Heart left ventricle (tissue), 16 donors: Measurements from ENCODE around the gene SOX6. TPM values are rescaled to one million over a fixed set of nuclear protein-coding genes. Genes with fewer than 3 reads are reported as not detected.

ENCODE experiments used
- ATAC-seq, 4 donors: fragments of 200-7000 bp; cut with Tn5 transposase; one replicate each; pipeline ENCODE4 v1.9.1; 2020 to 2022; ENCODE audit warnings: moderate library complexity in 4 of 4, mild to moderate bottlenecking in 3 of 4, moderate number of reproducible peaks in 1 of 4
- DNase-seq, 5 donors: peaks; one replicate each; pipeline ENCODE4 v3.0.0-alpha.2; 2020
- H3K27ac ChIP-seq, 12 donors: fragments of 200-600 bp; sonication (generic) in 4 of 12; one replicate each; pipeline versions ENCODE4 v1.5.0 to v1.8.0; 2016 to 2022; ENCODE audit warnings: mild to moderate bottlenecking in 2 of 12
- H3K27me3 ChIP-seq, 9 donors: fragments of 200-600 bp; sonication (generic) in 2 of 9; one replicate each; pipeline versions ENCODE4 v1.5.1 to v1.8.0; 2016 to 2022; ENCODE audit warnings: mild to moderate bottlenecking in 3 of 9
- H3K36me3 ChIP-seq, 9 donors: fragments of 200-600 bp; sonication (generic) in 2 of 9; one replicate each; pipeline versions ENCODE4 v1.5.0 to v1.8.0; 2018 to 2022; ENCODE audit warnings: mild to moderate bottlenecking in 2 of 9
- H3K4me1 ChIP-seq, 12 donors: fragments of 200-600 bp; sonication (generic) in 4 of 12; one replicate each; pipeline versions ENCODE4 v1.5.0 to v1.8.0; 2016 to 2022; ENCODE audit warnings: mild to moderate bottlenecking in 3 of 12
- H3K4me3 ChIP-seq, 12 donors: fragments of 200-600 bp; sonication (generic) in 4 of 12; one replicate each; pipeline versions ENCODE4 v1.5.0 to v1.8.0; 2017 to 2022; ENCODE audit warnings: mild to moderate bottlenecking in 9 of 12, moderate library complexity in 4 of 12
- H3K9me3 ChIP-seq, 12 donors: fragments of 200-600 bp; sonication (generic) in 4 of 12; one replicate each; pipeline versions ENCODE4 v1.5.0 to v1.8.0; 2016 to 2022; ENCODE audit warnings: mild to moderate bottlenecking in 1 of 12
- POLR2A ChIP-seq, 2 donors: fragments of 450-650 bp; IDR thresholded peaks; one replicate each; pipeline ENCODE4 v1.6.1; 2017; ENCODE audit warnings: antibody characterized with exemption in 2 of 2, mild to moderate bottlenecking in 2 of 2, moderate library complexity in 2 of 2
- WGBS, 4 donors: extraction: QIAGEN DNeasy Blood & Tissue Kit in 2 of 4; methylation state at CpG; one replicate each; pipeline versions ENCODE4 v1.1.5 to v1.1.7; 2013 to 2018; 5-methylcytosine and 5-hydroxymethylcytosine counted together
- intact Hi-C, 10 donors: fragments of 100-400 bp; cut with DNase I; formaldehyde crosslinking; loops; one replicate each; pipeline versions ENCODE4 v1.11.1 to v1.14.2; 2022
- polyA plus RNA-seq, 2 donors: library from polyadenylated mRNA; stranded (reverse); fragments of 200-250 nt; gene quantifications; one replicate each; pipeline ENCODE4 v1.2.3, GENCODE V29; 2013
- total RNA-seq, 9 donors: library from RNA; depleted of rRNA in 2 of 9; stranded (reverse); fragments of >200 nt in 2 of 9; fragmentation: NEBNext Ultra II Directional in 3 of 9; extraction: Animal tissue kit (Norgen Biotek cat#: 25700) in 3 of 9; gene quantifications; one replicate each; pipeline versions ENCODE4 v1.1.0 to v1.2.4, GENCODE V29; 2016 to 2023
- TF ChIP-seq, protein P1 (sequence below), 12 donors: fragments of 200-600 bp; sonication (generic) in 4 of 12; IDR thresholded peaks; one replicate each; pipeline versions ENCODE4 v1.5.0 to v1.8.0; 2018 to 2022; ENCODE audit warnings: antibody characterized with exemption in 12 of 12, mild to moderate bottlenecking in 5 of 12
- donor health status: ischemic (EF 13 %, LVEDD 7.1; RV severe dilation, severe dysfunction).
- donor health status: healthy with polysubstance abuse.
- donor health status: DM: no; HTN: yes; CAD: no.
- donor health status: DM: no; HTN: no; CAD: no.
- donor health status: ischemic (EF 25% LVEDD 6.9; RV normal size, moderate dysfunction).
- donor health status: ischemic (EF 25% LVEDD 5.7; RV mildly dilated, moderate dysfunction).
- donor health status: healthy.
- donor health status: DM: yes; HTN: yes; CAD: no.
- donor health status: ischemic (EF 35%, LVEDD 5.7; RV mildly dilated, moderate dysfunction).
- donor health status: nonischemic (EF 11% LVEDD 7.7; RV severe dilation, severe dysfunction).
- donor health status: DM: yes; HTN: yes; CAD: no.
- donor health status: PGD.
- donor health status: ischemic (EF 29% LVEDD 5.4; RV normal size, mild dysfunction).
- donor health status: nonischemic (EF 23%, LVEDD 6.1; RV moderate dilation, normal function).

The SOX6 gene
- total and polyA plus RNA-seq, 11 donors: 1.5 to 39.6 (median 15.6) TPM

DNA sequence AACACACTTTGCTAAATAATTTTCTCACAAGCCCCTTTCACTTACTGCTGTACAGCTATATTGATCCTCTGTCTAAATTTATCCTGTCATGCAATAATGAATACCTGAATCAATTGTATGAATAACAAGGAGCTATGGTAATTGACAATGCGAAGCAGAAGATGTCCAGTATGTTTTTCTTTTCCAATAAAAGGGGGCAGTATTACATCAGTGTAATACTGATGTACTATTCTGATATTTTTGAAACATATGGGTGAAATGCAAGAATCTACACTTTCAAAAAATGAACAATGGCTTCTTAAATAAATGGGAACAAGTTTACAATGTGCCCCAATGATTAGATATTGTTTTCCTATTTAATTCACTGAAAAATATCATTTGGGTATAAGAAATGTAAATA lies 315.1 kb downstream of the SOX6 start:
- Histone ChIP-seq H3K4me3 (no peak overlapping the region), H3K9me3 (no peaks in the 10 kb centered on the region), H3K4me1 (peaks cover 0 to 4% (median 0%) of the 10 kb centered on the region in 12 donors), H3K36me3 (peaks cover 0 to 13% (median 0%) of the 10 kb centered on the region in 9 donors), H3K27ac (no peak overlapping the region), H3K27me3 (no peaks in the 10 kb centered on the region)
- no peak for DNase-seq
- no peak for ATAC-seq
- 87 to 92% (median 89%) methylated on average over 1 of the region's 1 CpG for WGBS, 4 donors
- intact Hi-C loops: loop anchor here in 1 of 10 donors (10.0 kb wide), 1 partner anchor 564 kb away; no protein-coding TSS in a partner anchor
- TF ChIP-seq, protein P1, sequence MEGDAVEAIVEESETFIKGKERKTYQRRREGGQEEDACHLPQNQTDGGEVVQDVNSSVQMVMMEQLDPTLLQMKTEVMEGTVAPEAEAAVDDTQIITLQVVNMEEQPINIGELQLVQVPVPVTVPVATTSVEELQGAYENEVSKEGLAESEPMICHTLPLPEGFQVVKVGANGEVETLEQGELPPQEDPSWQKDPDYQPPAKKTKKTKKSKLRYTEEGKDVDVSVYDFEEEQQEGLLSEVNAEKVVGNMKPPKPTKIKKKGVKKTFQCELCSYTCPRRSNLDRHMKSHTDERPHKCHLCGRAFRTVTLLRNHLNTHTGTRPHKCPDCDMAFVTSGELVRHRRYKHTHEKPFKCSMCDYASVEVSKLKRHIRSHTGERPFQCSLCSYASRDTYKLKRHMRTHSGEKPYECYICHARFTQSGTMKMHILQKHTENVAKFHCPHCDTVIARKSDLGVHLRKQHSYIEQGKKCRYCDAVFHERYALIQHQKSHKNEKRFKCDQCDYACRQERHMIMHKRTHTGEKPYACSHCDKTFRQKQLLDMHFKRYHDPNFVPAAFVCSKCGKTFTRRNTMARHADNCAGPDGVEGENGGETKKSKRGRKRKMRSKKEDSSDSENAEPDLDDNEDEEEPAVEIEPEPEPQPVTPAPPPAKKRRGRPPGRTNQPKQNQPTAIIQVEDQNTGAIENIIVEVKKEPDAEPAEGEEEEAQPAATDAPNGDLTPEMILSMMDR (IDR thresholded peaks at IDR 0.05): peak in 2 of 12 donors; percentile 6 to 17
- no peak for TF ChIP-seq POLR2A (IDR thresholded peaks at IDR 0.05)

DNA sequence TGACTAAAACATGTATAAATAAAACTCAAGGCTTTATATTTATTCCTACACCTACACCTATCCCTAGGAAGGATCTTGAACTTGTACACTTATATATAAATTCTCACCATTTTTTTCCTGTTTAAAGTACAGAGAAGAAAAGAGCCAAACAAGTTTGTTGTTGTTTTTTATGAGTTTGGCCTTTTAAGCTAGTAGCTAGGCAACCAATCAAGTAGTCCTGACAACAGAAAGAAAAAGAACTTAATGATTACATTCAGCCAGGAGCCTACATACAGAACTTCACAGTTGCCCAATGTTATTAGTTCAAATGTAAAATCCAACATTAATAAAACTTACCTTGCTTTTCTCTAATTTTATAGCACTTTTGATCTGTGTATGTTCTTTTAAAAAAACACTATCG lies 316.2 kb downstream of the SOX6 start:
- intact Hi-C loops: loop anchor here in 1 of 10 donors (10.0 kb wide), 1 partner anchor 565 kb away; no protein-coding TSS in a partner anchor
- Histone ChIP-seq H3K4me1 (peaks cover 0 to 4% (median 0%) of the 10 kb centered on the region in 12 donors), H3K9me3 (no peaks in the 10 kb centered on the region), H3K4me3 (no peak overlapping the region), H3K27me3 (no peaks in the 10 kb centered on the region), H3K36me3 (peaks cover 0 to 11% (median 0%) of the 10 kb centered on the region in 9 donors), H3K27ac (no peak overlapping the region)
- TF ChIP-seq POLR2A (IDR thresholded peaks at IDR 0.05): no peak
- TF ChIP-seq, protein P1 (IDR thresholded peaks at IDR 0.05): no peak
- 98 to 100% (median 99%) methylated on average over 1 of the region's 1 CpG for WGBS, 4 donors
- DNase-seq (no peak), ATAC-seq (no peak)

DNA sequence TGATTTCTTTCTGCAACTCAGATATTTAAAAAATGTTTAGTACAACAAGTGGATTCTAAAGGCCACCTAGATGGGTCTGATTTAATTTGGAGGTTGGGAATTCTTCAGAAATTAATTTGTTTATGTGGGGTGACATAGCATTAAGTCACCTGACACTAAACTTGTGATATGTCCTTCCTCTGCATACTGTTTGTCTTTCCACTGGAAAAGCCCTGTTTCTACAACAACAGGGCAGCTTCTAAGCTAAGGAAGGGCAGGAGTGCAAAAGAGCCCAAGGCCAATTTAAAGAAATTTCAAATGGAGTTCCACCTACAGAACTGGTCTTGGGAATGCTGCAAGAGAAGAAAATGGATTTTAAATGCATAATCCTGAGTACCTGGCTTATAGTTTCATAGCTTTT lies 319.2 kb downstream of the SOX6 start:
- TF ChIP-seq, protein P1 (IDR thresholded peaks at IDR 0.05): no peak
- TF ChIP-seq POLR2A (IDR thresholded peaks at IDR 0.05): no peak
- Histone ChIP-seq H3K27me3 (no peaks in the 10 kb centered on the region), H3K36me3 (peaks cover 0 to 7% (median 0%) of the 10 kb centered on the region in 9 donors), H3K4me3 (no peak overlapping the region), H3K27ac (no peak overlapping the region), H3K9me3 (no peaks in the 10 kb centered on the region), H3K4me1 (peaks cover 0 to 6% (median 0%) of the 10 kb centered on the region in 12 donors)
- intact Hi-C loops: no loop called here
- ATAC-seq: no peak
- DNase-seq: no peak

DNA sequence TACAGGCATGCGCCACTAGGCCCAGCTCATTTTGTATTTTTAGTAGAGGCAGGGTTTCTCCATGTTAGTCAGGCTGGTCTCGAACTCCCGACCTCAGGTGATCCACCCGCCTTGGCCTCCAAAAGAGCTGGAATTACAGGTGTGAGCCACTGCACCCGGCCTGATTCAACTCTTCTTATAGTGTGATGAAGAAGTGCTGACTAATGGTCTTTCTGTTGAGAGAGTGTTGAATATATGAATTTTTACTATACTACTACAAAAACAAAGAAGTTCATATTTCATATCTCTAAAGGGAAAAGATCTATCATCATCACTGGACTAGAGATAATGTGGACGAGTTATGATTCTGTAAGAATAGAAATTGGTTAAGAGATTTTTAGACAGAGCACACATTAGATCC lies 320.1 kb downstream of the SOX6 start:
- Histone ChIP-seq H3K4me1 (peaks cover 0 to 6% (median 0%) of the 10 kb centered on the region in 12 donors), H3K36me3 (peaks cover 0 to 7% (median 0%) of the 10 kb centered on the region in 9 donors), H3K4me3 (no peak overlapping the region), H3K27me3 (no peaks in the 10 kb centered on the region), H3K27ac (no peak overlapping the region), H3K9me3 (no peaks in the 10 kb centered on the region)
- DNase-seq (no peak), ATAC-seq (no peak)
- TF ChIP-seq POLR2A (IDR thresholded peaks at IDR 0.05): no peak
- TF ChIP-seq, protein P1 (IDR thresholded peaks at IDR 0.05): no peak
- intact Hi-C loops: no loop called here
- 88 to 94% (median 91%) methylated on average over 6 of the region's 6 CpGs for WGBS, 4 donors
